ACHN (cell line): ENCODE measurements around the gene KIAA0586.
"Not testable (repeated sequence)": the region's sequence is repeated elsewhere in the genome, so short reads cannot be mapped to it uniquely, and the experiment has no call there.

Experiments used
- DNase-seq: peaks from one replicate; pipeline ENCODE4 v3.0.0-alpha.2; 2015
- in situ Hi-C: cut with HindIII; loops from 2 replicates; pipeline ENCODE4 v1.10.0; 2017; ENCODE audit warnings: low sequenced_read_pairs, low pct_ligation_motif_present, low pct_unique_long_range_greater_than_20kb

Gene KIAA0586

GRCh38 chr14:58427281-58428117 lies at the start of gene KIAA0586, which contains the start of gene TIMM9:
TSS of gene KIAA0586 (plus strand) at chr14:58427719. CDS start at chr14:58428265, 546 bp downstream.
TSS of gene TIMM9 (minus strand) at chr14:58427531. CDS start at chr14:58411945, 15,586 bp downstream.
- in situ Hi-C loops, result no loop called here
- peak; percentile 97 for DNase-seq

DNA sequence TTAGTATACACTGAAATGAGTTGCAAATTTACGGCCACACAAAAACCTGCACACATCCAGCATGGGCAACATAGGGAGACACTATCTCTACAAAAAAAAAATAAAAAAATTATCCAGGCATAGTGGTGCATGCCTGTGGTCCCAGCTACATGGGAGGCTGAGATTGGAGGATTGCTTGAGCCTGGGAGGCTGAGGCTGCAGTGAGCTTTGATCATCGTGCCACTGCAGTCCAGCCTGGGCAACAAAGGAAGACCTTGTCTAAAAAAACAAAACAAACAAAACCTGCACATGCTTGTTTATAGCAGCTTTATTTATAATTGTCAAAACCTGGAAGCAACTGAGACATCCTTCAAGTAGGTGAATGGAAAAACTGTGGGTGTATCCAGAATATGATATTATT lies 36.7 kb upstream of the KIAA0586 start:
- in situ Hi-C loops, result no loop called here
- no peak for DNase-seq

GRCh38 chr14:58395562-58395811 lies 32.0 kb upstream of the KIAA0586 start:
- in situ Hi-C loops, result no loop called here
- DNase-seq, result no peak

DNA sequence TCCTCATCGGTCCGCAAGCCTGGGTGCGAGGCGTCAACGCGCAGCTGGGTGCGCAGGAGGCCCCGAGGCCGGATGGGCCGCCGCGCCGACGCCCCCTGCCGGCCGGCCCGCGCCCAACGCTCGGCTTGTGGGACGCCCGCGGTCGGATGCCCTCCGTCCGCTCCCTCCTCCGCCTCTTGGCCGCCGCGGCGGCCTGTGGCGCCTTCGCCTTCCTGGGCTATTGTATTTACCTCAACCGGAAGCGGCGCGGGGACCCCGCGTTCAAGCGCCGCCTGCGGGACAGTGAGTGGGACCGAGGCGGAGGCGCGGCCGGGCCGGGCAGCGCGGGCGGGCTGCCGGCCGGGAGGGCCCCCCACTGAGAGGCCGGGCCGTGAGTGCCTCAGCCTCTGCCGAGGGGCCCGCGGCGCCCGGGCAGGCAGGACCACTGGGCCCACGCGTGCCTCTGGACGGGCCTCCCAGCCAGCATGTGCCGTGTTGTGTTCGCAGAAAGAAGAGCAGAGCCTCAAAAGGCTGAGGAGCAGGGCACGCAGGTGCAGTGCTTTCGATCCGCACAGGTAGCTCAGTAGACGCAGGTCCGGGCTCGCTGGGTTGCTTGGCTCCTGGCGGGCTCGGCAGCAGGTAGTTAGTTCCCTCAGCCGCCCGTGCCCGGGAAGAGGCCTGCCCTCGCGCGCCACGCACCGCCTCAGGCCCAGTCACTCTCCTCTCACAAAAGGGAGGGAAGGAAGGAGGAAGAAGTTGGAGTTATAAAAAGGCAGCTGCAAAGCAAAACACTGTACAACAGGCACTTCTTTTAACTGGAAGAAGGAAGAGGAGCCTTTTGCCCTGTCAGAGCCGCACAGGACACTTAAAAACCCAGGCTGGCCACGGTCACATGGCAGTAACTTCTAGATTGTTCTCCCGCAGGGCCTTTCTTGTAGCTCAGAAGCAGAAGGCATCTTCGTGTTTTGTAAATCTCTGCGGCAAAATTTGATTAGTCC lies 31.4 kb upstream of the KIAA0586 start, which contains the start of gene TOMM20L:
Gene TOMM20L, plus strand, starts transcription at position 119 of the 977 bp plus-strand sequence. Its CDS starts 28 bp downstream, at position 147.
- in situ Hi-C loops, result no loop called here
- DNase-seq, result peak; percentile 73

DNA sequence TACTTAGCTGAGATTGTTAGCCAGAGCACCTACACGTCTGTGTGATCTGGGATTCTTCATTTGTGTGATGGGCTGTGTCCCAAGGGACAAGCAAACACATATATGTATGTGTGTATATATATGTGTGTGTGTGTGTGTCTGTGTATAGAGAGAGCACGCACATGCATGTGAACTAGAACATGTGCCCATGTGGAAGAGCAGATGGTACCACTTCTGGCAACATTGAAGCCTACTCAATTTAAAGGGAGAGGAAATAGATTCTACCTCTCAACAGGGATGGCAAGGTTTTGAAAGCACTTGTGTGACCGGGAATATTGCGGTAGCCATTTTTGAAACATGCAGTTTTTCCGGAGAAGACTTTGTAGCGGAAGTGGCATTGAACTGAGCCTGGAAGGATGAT lies 30.4 kb upstream of the KIAA0586 start:
- in situ Hi-C loops, result no loop called here
- no peak for DNase-seq

DNA sequence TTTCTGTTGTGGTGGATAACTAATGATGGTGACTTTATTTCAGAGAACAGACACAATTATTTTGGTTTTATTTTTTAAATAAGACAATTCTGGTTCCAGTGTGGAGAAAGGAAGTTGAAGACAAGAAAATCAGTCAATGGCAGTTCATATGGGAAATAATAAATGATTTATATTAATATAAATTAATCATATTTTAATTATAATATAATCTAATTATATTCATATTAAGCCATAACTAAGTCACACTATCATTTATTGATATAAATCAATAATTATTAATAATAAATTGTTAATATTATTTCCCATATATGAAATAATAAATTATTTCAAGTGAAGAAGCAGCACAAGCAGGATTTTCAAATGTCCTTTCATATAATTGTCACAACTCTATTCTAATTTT lies 29.0 kb upstream of the KIAA0586 start:
- in situ Hi-C loops, result no loop called here
- DNase-seq, result no peak

GRCh38 chr14:58398895-58399294 lies 28.6 kb upstream of the KIAA0586 start:
- DNase-seq, result no peak
- in situ Hi-C loops, result no loop called here

DNA sequence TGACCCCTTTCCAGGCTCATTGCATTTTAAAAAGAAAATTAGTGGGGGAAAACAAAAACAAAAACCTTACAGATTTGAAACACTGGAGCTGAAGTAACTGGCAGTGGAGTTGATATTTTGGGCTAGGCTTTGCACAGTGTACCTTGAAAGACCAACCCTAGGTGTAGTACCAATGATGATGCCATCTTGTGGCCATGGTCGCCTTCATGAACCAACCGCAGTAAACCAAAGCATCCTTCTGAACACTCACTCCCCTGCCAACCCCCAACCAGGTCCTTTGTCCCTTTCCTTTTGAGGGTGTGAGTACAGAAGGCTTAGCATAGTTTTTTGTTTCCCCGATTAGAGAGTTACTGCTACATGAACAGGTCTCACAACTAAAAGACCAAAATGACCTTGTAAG lies 25.9 kb upstream of the KIAA0586 start:
- DNase-seq, result no peak
- in situ Hi-C loops, result no loop called here

DNA sequence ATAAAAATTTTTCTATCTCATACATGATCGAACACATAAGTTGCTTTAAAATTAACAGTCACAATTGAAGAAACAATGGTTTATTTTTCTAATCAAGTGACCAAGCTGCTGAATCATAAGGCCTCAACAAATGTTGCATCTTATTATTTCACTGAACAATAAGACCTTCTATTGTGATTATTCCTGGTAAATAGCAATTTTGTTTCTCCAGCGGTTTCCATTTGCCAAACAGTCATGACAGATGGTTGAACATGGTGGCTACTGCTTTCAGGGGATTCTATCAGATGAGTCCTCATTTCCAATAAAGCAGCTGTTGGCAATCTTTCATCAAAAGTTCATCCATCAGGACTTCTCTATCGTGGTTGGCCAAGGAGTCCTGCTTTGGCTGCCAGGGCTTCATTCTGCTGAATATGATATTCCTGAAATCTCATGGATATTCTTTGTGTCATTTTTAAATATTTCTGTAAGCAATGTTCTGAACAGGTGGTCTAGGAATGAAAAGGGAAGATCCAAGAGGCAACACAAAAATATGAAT lies 18.8 kb upstream of the KIAA0586 start:
- in situ Hi-C loops, result no loop called here
- DNase-seq, result no peak

DNA sequence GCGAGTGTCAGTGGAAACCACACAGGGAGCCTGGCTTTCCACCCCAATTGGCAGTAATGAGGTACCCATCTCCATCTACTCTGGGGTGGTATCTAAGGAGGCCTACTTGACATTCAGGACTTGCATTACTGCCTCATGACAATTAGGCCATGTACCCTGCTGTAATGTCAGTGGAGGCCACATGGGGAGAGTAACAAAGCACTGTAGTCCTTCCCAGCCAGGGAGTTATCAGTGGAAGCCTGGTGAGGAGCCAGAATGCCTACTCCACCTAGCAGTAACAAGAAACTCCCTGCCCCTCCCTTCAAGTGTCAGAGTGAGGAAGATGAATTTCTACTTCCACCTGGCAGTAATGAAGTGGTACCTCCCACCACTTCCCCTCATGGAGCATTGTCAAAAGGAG lies 12.7 kb upstream of the KIAA0586 start:
- DNase-seq, result no peak
- in situ Hi-C loops, result no loop called here

- in situ Hi-C loops, result no loop called here
- DNase-seq, result no peak
These were observed 11.6 kb upstream of the KIAA0586 start for GRCh38 chr14:58415636-58416547.

GRCh38 chr14:58416934-58417333 lies 10.6 kb upstream of the KIAA0586 start:
- in situ Hi-C loops, result not testable (repeated sequence)

DNA sequence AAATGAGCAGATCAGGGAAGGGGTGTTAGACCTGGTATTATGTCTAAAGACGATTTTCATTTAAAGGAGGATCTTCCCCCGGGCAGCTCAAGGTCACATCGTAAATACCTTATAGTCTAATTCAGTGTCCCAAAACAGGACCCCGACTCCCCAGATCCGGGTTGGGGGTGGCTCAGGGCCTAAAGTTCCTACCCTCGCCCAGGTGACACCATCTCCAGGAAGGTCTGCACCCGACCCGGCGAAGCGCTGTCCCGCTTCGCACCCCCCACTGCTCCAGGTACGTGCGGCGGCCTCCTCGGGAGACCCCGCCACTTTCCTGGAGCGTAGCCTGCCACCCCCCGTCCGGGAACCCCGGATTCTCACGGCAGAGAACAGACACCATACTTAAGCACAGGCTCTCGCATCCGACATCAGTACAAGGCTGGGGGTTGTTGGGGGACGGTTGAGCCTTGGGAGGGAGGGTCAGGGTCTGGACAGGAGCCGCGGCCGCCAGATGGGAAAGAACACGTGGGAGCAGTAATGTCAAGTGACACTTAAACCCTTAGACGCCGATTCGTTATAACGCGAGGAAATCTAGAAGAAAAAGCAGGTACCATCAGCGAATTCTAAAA lies 744 bp upstream of the KIAA0586 start:
- peak; percentile 51 for DNase-seq
- in situ Hi-C loops, result no loop called here

More at GRCh38 chr14:58416934-58417333, 10.6 kb upstream of the KIAA0586 start:
- not testable (repeated sequence) for DNase-seq

- peak; percentile 47 for DNase-seq
- in situ Hi-C loops, result no loop called here
These were observed 682 bp downstream of the KIAA0586 start for GRCh38 chr14:58428118-58428683.

- DNase-seq, result peak; percentile 41
- in situ Hi-C loops, result no loop called here
These were observed 2.6 kb downstream of the KIAA0586 start for GRCh38 chr14:58430156-58430555.

- in situ Hi-C loops, result no loop called here
- DNase-seq, result no peak
These were observed 12.0 kb downstream of the KIAA0586 start for GRCh38 chr14:58439476-58439875.

- DNase-seq, result no peak
- in situ Hi-C loops, result no loop called here
These were observed 17.1 kb downstream of the KIAA0586 start for GRCh38 chr14:58444627-58445026.
